OCI-LY3 (cell line): ENCODE measurements around the gene PKP3.

Source experiments
- CTCF ChIP-seq: fragments of 200-600, 300-600 bp; sonication (generic); IDR thresholded peaks from 2 replicates; pipeline ENCODE4 v1.5.1; 2014; ENCODE audit warnings: antibody characterized with exemption, low read length, low read depth
- EZH2phosphoT487 ChIP-seq: fragments of 200-600 bp; shearing (Covaris generic); IDR thresholded peaks from 2 replicates; pipeline ENCODE4 v1.6.1; 2018; ENCODE audit warnings: antibody characterized with exemption, mixed run types, low read depth

GRCh38 chr11:433111-433510 lies 39.1 kb downstream of the PKP3 start:
- TF ChIP-seq CTCF (no peak), EZH2phosphoT487 (no peak)
